Measurements from ENCODE around the gene CHORDC1.
"Not testable (repeated sequence)": the region's sequence is repeated elsewhere in the genome, so short reads cannot be mapped to it uniquely, and the experiment has no call there.

Gene CHORDC1

GRCh38 chr11:90216611-90217010 lies 6.2 kb downstream of the CHORDC1 start:
- DNase-seq (ENCODE audit: low read depth in 2 of 2), result no peak

GRCh38 chr11:90213322-90213721 lies 9.5 kb downstream of the CHORDC1 start:
- no peak for DNase-seq (ENCODE audit: low read depth in 2 of 2)

GRCh38 chr11:90208857-90209256 lies 14.0 kb downstream of the CHORDC1 start:
- no peak for DNase-seq (ENCODE audit: low read depth in 2 of 2)

- not testable (repeated sequence) for DNase-seq (ENCODE audit: low read depth in 2 of 2)
Measured at GRCh38 chr11:90207992-90208391, 14.9 kb downstream of the CHORDC1 start.

GRCh38 chr11:90204832-90205646 lies 17.8 kb downstream of the CHORDC1 start:
- DNase-seq (ENCODE audit: low read depth in 2 of 2), result no peak

- no peak for DNase-seq (ENCODE audit: low read depth in 2 of 2)
Measured at GRCh38 chr11:90204407-90204806, 18.4 kb downstream of the CHORDC1 start.

- no peak for DNase-seq (ENCODE audit: low read depth in 2 of 2)
Measured at GRCh38 chr11:90202342-90202741, 20.5 kb downstream of the CHORDC1 start.

- DNase-seq (ENCODE audit: low read depth in 2 of 2), result no peak
Measured at GRCh38 chr11:90197377-90197776, 25.5 kb downstream of the CHORDC1 start.

- no peak for DNase-seq (ENCODE audit: low read depth in 2 of 2)
Measured at GRCh38 chr11:90192869-90193582, 29.8 kb downstream of the CHORDC1 start.

GRCh38 chr11:90189011-90189410 lies 33.8 kb downstream of the CHORDC1 start:
- no peak for DNase-seq (ENCODE audit: low read depth in 2 of 2)

GRCh38 chr11:90187839-90188238 lies 35.0 kb downstream of the CHORDC1 start:
- no peak for DNase-seq (ENCODE audit: low read depth in 2 of 2)

- no peak for DNase-seq (ENCODE audit: low read depth in 2 of 2)
Measured at GRCh38 chr11:90179923-90180322, 42.9 kb downstream of the CHORDC1 start.

- DNase-seq (ENCODE audit: low read depth in 2 of 2), result no peak
Measured at GRCh38 chr11:90178751-90179150, 44.1 kb downstream of the CHORDC1 start.

- DNase-seq (ENCODE audit: low read depth in 2 of 2), result no peak
Measured at GRCh38 chr11:90176069-90176468, 46.8 kb downstream of the CHORDC1 start.

- DNase-seq (ENCODE audit: low read depth in 2 of 2), result no peak
Measured at GRCh38 chr11:90171359-90171758, 51.5 kb downstream of the CHORDC1 start.

GRCh38 chr11:90168571-90168970 lies 54.3 kb downstream of the CHORDC1 start:
- no peak for DNase-seq (ENCODE audit: low read depth in 2 of 2)

GRCh38 chr11:90167704-90168103 lies 55.1 kb downstream of the CHORDC1 start:
- DNase-seq (ENCODE audit: low read depth in 2 of 2), result not testable (repeated sequence)

- DNase-seq (ENCODE audit: low read depth in 2 of 2), result not testable (repeated sequence)
Measured at GRCh38 chr11:90166982-90167573, 55.8 kb downstream of the CHORDC1 start.

Data from stimulated activated CD4-positive, alpha-beta T cell treated with anti-CD3 and anti-CD28 coated beads, Interleukin-4, amount 100 ng/mL, for 48 hours (primary cell).